ENCODE results near the gene TSPAN8. TPM values are rescaled to one million over a fixed set of nuclear protein-coding genes. Genes with fewer than 3 reads are reported as not detected.

The TSPAN8 gene
- total RNA-seq: 5.5 TPM

- no peak within 1 kb of the TSS for H3K27ac ChIP-seq
- H3K27me3 ChIP-seq: no peaks in the 10 kb centered on the region
- intact Hi-C loops (cut with DNase I): no loop called here
- no peaks in the 10 kb centered on the region for H3K9me3 ChIP-seq
- no peak for TF ChIP-seq CTCF (IDR thresholded peaks at IDR 0.05)
- no peaks in the 10 kb centered on the region for H3K36me3 ChIP-seq
- no peak for DNase-seq (ENCODE audit: low spot score in 2 of 2)
- peaks cover 0 to 9% of the 10 kb centered on the region in 2 donors for H3K4me1 ChIP-seq
- peak within 1 kb of the TSS; percentile 17 to 43 for H3K4me3 ChIP-seq
Observed at GRCh38 chr12:71157601-71158233, at the start of gene TSPAN8. Gene TSPAN8, minus strand, starts transcription at chr12:71157999. Its CDS starts 321 bp downstream, at chr12:71157678.

- no peak for DNase-seq (ENCODE audit: low spot score in 2 of 2)
- Histone ChIP-seq H3K4me3 (no peak overlapping the region), H3K9me3 (peaks cover 0 to 10% of the 10 kb centered on the region in 2 donors), H3K27me3 (no peaks in the 10 kb centered on the region), H3K27ac (no peak overlapping the region), H3K36me3 (no peaks in the 10 kb centered on the region), H3K4me1 (no peaks in the 10 kb centered on the region)
- intact Hi-C loops (cut with DNase I): no loop called here
- no peak for TF ChIP-seq CTCF (IDR thresholded peaks at IDR 0.05)
Observed at GRCh38 chr12:71201136-71201679, 43.4 kb upstream of the TSPAN8 start.

- intact Hi-C loops (cut with DNase I): no loop called here
- H3K9me3 ChIP-seq: peaks cover 0 to 10% of the 10 kb centered on the region in 2 donors
- DNase-seq (ENCODE audit: low spot score in 2 of 2): no peak
- no peaks in the 10 kb centered on the region for H3K27me3 ChIP-seq
- no peak overlapping the region for H3K4me3 ChIP-seq
- no peak overlapping the region for H3K27ac ChIP-seq
- TF ChIP-seq CTCF (IDR thresholded peaks at IDR 0.05): no peak
- H3K36me3 ChIP-seq: no peaks in the 10 kb centered on the region
- no peaks in the 10 kb centered on the region for H3K4me1 ChIP-seq
Observed at GRCh38 chr12:71200706-71201105, 42.9 kb upstream of the TSPAN8 start.

- no peak overlapping the region for H3K27ac ChIP-seq
- H3K36me3 ChIP-seq: no peaks in the 10 kb centered on the region
- H3K4me1 ChIP-seq: no peaks in the 10 kb centered on the region
- H3K4me3 ChIP-seq: no peak overlapping the region
- no peak for TF ChIP-seq CTCF (IDR thresholded peaks at IDR 0.05)
- intact Hi-C loops (cut with DNase I): no loop called here
- H3K27me3 ChIP-seq: no peaks in the 10 kb centered on the region
- no peak for DNase-seq (ENCODE audit: low spot score in 2 of 2)
- H3K9me3 ChIP-seq: peaks cover 0 to 1% of the 10 kb centered on the region in 2 donors
Observed at GRCh38 chr12:71197460-71197859, 39.7 kb upstream of the TSPAN8 start.

- no peak for DNase-seq (ENCODE audit: low spot score in 2 of 2)
- no peak for TF ChIP-seq CTCF (IDR thresholded peaks at IDR 0.05)
- H3K36me3 ChIP-seq: no peaks in the 10 kb centered on the region
- H3K27me3 ChIP-seq: no peaks in the 10 kb centered on the region
- intact Hi-C loops (cut with DNase I): no loop called here
- H3K9me3 ChIP-seq: no peaks in the 10 kb centered on the region
- no peaks in the 10 kb centered on the region for H3K4me1 ChIP-seq
- H3K4me3 ChIP-seq: no peak overlapping the region
- H3K27ac ChIP-seq: no peak overlapping the region
Observed at GRCh38 chr12:71195338-71195896, 37.6 kb upstream of the TSPAN8 start.
